GM21360 (cell line): Measurements from ENCODE around the gene MYOF.
"Not testable (repeated sequence)": the region's sequence is repeated elsewhere in the genome, so short reads cannot be mapped to it uniquely, and the experiment has no call there.

Experiments used
- ATAC-seq: cut with Tn5 transposase; IDR thresholded peaks from one replicate; pipeline ENCODE4 v1.9.1; 2021; ENCODE audit warnings: mild to moderate bottlenecking, moderate library complexity; ENCODE audit not compliant: unreplicated experiment

Gene MYOF

DNA sequence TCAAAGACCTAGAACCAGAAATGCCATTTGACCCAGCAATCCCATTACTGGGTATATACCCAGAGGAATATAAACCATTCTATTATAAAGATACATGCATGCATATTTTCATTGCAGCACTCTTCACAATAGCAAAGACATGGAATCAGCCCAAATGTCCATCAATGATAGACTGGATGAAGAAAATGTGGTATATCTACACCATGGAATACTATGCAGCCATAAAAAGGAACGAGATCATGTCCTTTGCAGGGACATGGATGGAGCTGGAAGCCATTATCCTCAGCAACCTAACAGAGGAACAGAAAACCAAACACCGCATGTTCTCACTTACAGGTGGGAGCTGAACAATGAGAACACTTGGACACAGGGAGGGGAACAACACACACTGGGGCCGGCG lies 123.7 kb downstream of the MYOF start:
- ATAC-seq: not testable (repeated sequence)

GRCh38 chr10:93357680-93358079 lies 124.5 kb downstream of the MYOF start:
- no peak for ATAC-seq

GRCh38 chr10:93356516-93356915 lies 125.6 kb downstream of the MYOF start:
- ATAC-seq: no peak

- no peak for ATAC-seq
Measured at GRCh38 chr10:93352638-93353383, 129.3 kb downstream of the MYOF start.

DNA sequence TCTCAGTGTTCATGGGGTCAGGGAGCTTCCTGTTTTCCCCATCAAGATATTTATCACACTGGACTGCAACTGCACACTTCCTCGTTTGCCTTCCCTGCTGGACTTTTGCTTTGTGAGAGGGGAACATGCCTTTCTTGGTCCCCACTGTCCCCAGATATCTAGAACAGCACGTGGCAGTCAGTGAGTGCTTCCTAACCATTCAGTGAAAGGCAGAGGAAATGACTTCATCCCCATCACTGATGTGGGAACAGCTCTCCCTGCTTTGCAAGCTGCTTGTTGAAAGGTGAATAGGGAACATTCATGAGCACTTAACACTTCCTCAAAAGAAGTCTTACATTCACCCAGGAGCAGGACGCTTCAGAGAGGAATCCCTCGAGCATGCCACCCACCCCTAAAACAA lies 135.4 kb downstream of the MYOF start:
- no peak for ATAC-seq

GRCh38 chr10:93346108-93346507 lies 136.0 kb downstream of the MYOF start:
- ATAC-seq: no peak

DNA sequence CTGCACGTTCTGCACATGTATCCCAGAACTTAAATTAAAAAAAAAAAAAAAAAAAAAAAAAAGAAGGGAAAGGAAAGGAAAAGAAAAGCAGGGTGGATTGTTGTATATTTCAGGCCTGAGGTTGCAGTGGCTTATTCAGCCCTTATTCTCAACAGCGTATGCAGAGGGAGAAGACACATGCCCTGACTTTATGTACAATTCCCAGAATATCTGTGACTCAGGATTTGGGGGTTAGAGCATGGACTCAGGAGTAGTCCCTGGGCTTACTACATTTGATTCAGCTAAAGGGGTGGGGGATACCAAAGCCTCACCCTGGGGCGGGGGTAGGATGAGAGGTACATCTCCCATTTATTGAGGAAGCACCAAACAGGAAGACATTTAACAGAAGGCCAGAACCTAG lies 137.4 kb downstream of the MYOF start:
- no peak for ATAC-seq

GRCh38 chr10:93342921-93343320 lies 139.2 kb downstream of the MYOF start:
- no peak for ATAC-seq

GRCh38 chr10:93342366-93342765 lies 139.8 kb downstream of the MYOF start:
- ATAC-seq: no peak

DNA sequence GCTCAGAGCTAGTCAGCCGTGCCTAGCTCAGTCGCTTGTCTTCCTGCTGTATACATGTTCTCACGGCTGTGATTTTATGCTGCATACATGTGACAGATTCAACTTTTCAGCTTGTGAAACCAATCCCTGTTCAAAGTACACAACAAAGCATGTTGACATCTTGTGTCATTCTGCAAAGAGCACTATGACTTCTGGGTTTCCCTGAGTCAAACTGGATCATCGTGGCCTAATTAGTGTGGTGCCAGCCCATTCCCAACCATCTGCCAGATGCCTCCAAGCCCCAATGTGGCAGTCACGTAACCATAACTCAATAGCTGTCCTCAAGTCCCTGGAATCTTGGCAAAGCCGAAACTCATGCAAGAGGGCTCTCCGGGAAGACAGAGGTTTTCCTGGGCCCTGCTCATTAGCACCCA lies 144.8 kb downstream of the MYOF start:
- ATAC-seq: no peak

DNA sequence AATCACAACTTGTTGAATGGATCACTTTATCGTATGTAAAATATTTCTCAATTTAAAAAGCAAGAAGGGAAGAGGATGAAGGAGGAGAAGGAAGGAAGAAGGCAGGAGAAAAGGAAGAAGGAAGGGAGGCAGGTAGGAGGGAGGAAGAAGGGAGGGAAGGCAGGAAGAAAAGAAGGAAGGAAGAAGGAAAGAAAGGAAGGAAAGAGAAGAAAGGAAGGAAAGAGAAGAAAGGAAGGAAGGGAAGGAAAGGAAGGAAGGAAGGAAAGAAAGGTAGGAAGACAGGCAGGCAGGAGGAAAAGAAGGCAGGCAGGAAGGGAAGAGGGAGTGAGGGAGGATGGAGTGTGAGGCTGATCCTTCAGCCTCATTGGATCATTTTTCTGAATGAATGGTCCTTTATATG lies 145.5 kb downstream of the MYOF start:
- no peak for ATAC-seq

GRCh38 chr10:93336110-93336509 lies 146.0 kb downstream of the MYOF start:
- ATAC-seq: no peak

DNA sequence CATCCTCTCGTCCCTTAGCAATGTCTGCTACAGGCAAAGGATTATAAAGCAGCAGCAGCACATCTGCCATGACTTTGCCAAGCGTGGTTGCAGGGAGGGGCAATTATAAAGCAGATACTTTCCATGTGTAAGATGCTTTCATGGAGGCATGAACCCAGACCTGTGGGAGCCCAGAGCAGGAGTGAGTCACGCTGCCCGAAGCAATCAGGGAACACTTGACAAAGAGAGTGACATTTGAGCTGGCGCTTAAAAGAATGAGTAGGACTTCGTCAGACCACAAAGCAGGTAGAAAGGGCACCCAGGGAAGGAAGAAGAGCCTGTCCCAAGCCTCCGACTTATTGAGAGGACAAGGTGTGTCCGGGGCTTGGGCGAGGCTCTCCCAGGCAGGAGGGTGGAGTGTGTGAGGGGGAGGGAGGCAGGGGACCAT lies 147.2 kb downstream of the MYOF start:
- no peak for ATAC-seq

DNA sequence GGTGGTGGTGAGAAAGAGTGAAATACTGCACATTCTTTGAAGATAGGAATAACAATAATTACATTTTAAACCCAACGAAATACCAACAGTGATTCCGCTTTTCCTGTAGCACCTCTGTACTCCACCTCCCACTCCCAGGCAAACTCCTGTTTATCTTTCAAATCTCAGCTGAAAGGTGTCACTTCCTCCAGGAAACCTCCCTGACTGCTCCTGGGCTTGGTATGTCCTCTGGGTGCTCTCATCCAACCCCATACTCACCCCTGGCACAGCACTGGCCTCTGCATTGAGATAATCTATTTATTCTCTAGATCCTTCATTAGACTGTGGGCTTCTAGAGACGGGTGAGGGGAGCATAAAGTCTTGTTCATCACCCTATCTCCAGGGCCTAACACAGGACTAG lies 148.0 kb downstream of the MYOF start:
- ATAC-seq: no peak

DNA sequence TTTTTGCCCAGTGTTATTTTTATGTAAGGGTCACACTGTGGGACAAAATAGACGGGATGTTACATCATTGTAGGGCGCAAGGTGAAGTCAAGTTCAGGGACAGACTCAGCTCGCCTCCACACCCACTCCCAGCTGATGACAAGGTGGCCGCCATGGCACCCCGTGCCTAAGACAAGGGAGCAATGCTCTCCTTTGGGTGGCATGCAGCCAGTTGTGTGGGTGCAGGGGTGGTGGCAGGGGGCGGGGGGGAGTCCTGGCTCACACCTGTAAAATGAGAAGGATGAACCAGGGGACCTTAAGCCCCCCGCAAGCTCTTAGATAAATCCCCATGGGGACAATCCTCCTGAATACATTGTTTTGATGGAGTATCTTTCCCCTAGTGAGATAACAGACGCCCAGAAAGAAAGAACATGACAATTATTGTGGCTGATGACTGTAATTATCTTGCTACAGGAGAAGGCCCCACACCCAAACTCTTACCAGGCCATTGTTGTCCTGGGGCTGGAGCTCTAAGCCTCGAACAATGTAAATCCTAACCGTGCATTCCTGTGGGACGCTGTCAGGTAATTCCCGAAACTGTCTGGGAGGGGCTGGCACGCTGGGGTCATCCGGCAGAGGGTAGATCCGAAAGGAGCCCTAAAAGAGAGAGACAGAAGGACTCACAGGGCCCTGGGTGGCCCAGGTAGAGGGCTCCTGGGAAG lies 148.7 kb downstream of the MYOF start:
- no peak for ATAC-seq

DNA sequence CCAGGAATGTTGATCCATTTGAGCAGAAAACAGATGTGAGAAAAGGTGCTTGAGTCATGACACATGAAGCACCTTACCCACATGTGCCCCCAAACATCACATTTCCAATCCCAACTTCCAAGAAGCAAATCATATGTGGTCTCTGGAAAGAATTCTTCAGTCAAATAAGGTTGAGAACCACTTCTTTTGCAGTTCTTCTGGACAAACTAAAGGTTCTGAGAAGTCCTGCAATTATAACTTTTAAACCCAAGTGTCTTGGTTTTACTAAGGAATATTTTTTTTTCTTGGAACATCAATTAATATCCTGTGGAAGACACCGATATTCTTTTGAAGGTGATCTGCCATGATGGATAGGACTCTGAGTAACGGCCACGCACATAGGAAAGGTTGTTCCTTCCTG lies 151.3 kb downstream of the MYOF start:
- no peak for ATAC-seq

- no peak for ATAC-seq
Measured at GRCh38 chr10:93319896-93320295, 162.2 kb downstream of the MYOF start.

DNA sequence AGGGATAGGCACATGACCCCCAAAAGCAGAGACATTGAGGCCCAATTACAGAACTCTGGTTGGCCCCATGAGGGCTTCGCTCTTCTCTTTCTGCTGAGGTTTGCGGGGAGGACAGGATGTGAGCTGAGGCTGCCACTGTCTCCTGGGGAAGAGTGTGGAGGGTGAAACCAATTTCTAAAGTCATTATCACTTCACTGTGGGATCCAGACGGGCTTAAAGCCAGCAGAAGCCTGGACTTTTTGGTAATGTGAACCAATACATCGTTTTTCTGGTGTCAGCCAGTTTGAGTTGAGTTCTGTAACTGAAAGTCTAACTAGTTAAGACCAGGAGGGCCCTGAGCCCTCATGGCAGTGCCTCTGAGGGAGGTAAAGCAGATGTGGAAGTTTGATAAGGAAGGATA lies 163.0 kb downstream of the MYOF start:
- ATAC-seq: no peak

DNA sequence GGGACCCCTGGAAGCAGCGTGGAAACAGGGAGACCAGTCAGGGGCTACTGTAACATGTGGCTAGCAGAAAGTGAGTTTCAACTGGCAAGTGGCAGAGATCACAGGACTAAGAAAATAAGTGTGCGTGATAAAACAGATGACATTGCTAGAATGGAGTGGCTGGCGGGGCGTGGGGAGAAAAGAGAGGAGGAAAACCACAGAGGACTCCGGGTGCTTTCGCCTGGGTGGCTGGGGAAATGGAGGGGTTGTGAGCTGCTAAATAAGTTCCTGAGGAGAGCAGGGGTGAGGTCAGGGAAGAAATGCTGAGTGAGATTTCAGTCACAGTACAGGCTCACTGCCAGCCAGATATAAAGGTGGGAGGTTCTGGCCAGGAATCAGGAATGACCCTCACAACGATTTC lies 166.9 kb downstream of the MYOF start:
- no peak for ATAC-seq

DNA sequence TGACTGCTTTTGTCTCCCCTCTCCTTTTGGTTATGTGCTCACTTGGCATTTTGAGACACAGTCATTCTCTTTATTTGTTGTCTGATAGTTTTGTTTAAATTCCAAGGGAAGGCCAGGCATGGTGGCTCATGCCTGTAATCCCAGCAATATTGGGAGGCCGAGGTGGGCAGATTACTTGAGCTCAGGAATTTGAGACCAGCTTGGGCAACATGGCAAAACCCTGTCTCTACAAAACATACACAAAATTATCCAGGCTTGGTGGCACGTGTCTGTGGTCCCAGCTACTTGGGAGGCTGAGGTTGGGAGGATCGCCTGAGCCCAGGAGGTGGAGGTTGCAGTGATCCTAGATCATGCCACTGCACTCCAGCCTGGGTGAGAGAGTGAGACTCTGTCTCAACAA lies 167.5 kb downstream of the MYOF start:
- not testable (repeated sequence) for ATAC-seq

- ATAC-seq: no peak
Measured at GRCh38 chr10:93313798-93314197, 168.3 kb downstream of the MYOF start.

GRCh38 chr10:93309062-93309461 lies 173.1 kb downstream of the MYOF start:
- no peak for ATAC-seq

GRCh38 chr10:93305122-93305521 lies 177.0 kb downstream of the MYOF start:
- ATAC-seq: no peak
